ENCODE results near the gene EGR4. TPM values are rescaled to one million over a fixed set of nuclear protein-coding genes. Genes with fewer than 3 reads are reported as not detected.

Gene EGR4
- not detected for total RNA-seq
- long read RNA-seq, result 0 reads

DNA sequence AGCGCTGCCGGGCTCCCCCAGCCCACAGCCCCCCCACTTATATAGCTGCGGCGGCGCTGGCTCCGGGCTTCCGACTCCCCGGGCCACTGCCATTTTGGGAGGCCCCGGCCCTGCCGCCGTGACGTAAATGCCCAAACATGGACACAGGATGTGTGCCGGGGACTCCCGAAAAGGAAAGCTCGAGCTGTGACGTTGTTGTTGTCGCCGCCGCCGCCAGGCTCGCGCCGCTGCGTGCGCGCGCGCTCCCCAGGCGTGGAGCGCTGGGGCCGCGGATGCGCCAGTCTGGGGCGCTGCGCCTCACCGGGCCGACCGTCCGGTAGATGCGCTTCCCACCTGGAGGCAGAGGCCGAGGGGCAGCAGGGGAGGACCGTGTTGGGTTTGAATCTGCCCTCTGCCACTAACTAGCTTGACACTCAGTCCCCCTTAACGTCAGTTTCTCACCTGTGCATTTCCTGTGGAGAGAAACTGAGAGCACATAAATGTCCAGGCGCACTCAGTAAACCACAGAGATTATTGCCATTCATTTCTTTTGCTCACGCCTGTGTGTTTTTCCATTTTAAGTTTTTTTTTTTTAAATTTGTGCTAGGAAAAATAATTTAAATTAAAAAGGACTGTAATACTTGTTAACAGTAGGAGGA is at the start of gene EGR4:
Gene EGR4 (minus strand): TSS at position 15 of the 638 bp plus-strand sequence. CDS start 231 bp downstream, outside the sequence.
- Histone ChIP-seq H3K27me3 (peaks cover 96% of the 10 kb centered on the region), H3K4me1 (peaks cover 11% of the 10 kb centered on the region), H3K4me3 (peak within 1 kb of the TSS; percentile 42), H3K36me3 (no peaks in the 10 kb centered on the region), H3K27ac (no peak within 1 kb of the TSS), H3K9me3 (no peaks in the 10 kb centered on the region)
- TF ChIP-seq, protein P1, sequence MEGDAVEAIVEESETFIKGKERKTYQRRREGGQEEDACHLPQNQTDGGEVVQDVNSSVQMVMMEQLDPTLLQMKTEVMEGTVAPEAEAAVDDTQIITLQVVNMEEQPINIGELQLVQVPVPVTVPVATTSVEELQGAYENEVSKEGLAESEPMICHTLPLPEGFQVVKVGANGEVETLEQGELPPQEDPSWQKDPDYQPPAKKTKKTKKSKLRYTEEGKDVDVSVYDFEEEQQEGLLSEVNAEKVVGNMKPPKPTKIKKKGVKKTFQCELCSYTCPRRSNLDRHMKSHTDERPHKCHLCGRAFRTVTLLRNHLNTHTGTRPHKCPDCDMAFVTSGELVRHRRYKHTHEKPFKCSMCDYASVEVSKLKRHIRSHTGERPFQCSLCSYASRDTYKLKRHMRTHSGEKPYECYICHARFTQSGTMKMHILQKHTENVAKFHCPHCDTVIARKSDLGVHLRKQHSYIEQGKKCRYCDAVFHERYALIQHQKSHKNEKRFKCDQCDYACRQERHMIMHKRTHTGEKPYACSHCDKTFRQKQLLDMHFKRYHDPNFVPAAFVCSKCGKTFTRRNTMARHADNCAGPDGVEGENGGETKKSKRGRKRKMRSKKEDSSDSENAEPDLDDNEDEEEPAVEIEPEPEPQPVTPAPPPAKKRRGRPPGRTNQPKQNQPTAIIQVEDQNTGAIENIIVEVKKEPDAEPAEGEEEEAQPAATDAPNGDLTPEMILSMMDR (IDR thresholded peaks at IDR 0.05), result no peak
- ATAC-seq (peak; percentile 79), DNase-seq (peak; percentile 78)
- intact Hi-C loops (cut with DNase I), result no loop called here

DNA sequence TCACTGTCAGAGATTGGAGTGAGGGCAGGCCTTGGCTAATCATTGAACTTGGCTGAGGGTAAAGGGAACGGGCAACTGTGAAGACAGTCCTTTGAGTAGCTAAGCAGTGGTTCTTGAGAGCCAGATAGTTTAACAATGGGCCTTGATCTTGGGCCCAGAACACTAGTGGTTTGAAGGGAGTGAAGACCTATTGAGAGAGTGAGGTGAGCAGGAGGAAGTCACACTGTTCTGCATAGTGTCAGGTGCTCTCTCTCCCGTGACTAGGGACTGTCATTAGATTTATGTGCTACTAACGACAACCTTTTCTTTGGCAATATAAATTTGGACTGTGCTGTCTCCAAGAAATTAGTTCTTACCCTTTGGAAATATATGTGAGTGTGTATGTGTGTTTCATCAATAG is 47.7 kb upstream of the EGR4 start:
- ATAC-seq (no peak), DNase-seq (no peak)
- Histone ChIP-seq H3K27me3 (no peaks in the 10 kb centered on the region), H3K9me3 (no peaks in the 10 kb centered on the region), H3K27ac (no peak overlapping the region), H3K36me3 (no peaks in the 10 kb centered on the region), H3K4me3 (no peak overlapping the region), H3K4me1 (no peaks in the 10 kb centered on the region)
- intact Hi-C loops (cut with DNase I), result no loop called here
- TF ChIP-seq, protein P1 (IDR thresholded peaks at IDR 0.05), result no peak

- intact Hi-C loops (cut with DNase I), result no loop called here
- TF ChIP-seq, protein P1 (IDR thresholded peaks at IDR 0.05), result no peak
- Histone ChIP-seq H3K9me3 (no peaks in the 10 kb centered on the region), H3K36me3 (no peaks in the 10 kb centered on the region), H3K27ac (no peak overlapping the region), H3K4me3 (no peak overlapping the region), H3K4me1 (no peaks in the 10 kb centered on the region), H3K27me3 (no peaks in the 10 kb centered on the region)
- ATAC-seq (no peak), DNase-seq (no peak)
Measured at GRCh38 chr2:73339201-73339600, 45.9 kb upstream of the EGR4 start.

DNA sequence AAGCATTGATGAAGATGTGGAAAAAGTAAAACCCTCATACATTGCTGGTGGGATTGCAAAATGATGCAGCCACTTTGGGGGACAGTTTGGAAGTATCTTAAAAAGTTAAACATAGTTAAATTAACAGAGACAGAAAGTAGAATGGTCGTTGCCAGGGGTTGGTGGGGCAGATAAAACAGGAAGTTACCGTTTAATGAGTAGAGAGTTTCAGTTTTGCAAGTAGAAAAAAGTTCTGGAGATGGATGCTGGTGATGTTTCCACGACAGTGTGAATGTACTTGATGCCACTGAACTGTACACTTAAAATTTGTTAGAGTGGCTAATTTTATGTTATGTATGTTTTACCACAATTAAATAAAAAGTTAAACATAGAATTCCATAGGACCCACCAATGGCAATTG is 44.5 kb upstream of the EGR4 start:
- Histone ChIP-seq H3K27me3 (no peaks in the 10 kb centered on the region), H3K4me3 (no peak overlapping the region), H3K36me3 (no peaks in the 10 kb centered on the region), H3K4me1 (no peaks in the 10 kb centered on the region), H3K9me3 (no peaks in the 10 kb centered on the region), H3K27ac (no peak overlapping the region)
- TF ChIP-seq, protein P1 (IDR thresholded peaks at IDR 0.05), result no peak
- intact Hi-C loops (cut with DNase I), result no loop called here
- DNase-seq (no peak), ATAC-seq (no peak)

GRCh38 chr2:73334620-73335019 is 41.3 kb upstream of the EGR4 start:
- intact Hi-C loops (cut with DNase I), result no loop called here
- ATAC-seq (no peak), DNase-seq (no peak)
- Histone ChIP-seq H3K4me3 (no peak overlapping the region), H3K27me3 (no peaks in the 10 kb centered on the region), H3K27ac (no peak overlapping the region), H3K4me1 (no peaks in the 10 kb centered on the region), H3K36me3 (no peaks in the 10 kb centered on the region), H3K9me3 (no peaks in the 10 kb centered on the region)
- TF ChIP-seq, protein P1 (IDR thresholded peaks at IDR 0.05), result no peak

DNA sequence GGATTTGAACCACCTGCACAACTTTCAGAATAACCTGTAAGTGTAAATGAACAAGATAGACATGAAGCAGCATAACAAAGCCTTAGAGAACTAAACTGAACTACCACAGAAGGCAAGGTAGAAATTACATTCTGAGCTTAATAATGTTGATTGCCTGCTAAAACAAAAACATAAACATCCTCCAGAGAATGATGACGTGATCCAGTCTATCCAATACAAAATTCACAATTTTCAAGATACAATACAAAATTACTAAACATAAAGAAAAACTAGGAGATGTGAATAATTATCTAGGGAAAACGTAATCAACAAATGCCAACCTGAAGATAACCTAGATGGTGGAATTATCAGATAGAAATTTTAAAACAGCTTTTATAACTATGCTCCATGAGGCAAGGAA is 40.7 kb upstream of the EGR4 start:
- Histone ChIP-seq H3K9me3 (no peaks in the 10 kb centered on the region), H3K27me3 (no peaks in the 10 kb centered on the region), H3K4me1 (no peaks in the 10 kb centered on the region), H3K27ac (no peak overlapping the region), H3K4me3 (no peak overlapping the region), H3K36me3 (no peaks in the 10 kb centered on the region)
- no peak for ATAC-seq
- no peak for DNase-seq
- TF ChIP-seq, protein P1 (IDR thresholded peaks at IDR 0.05), result no peak
- intact Hi-C loops (cut with DNase I), result no loop called here

Measured in upper lobe of right lung (tissue), 1 donor.